Astrocyte (in vitro differentiated cells and primary cell): Measurements from ENCODE around the gene SPTBN5. TPM values are rescaled to one million over a fixed set of nuclear protein-coding genes. Genes with fewer than 3 reads are reported as not detected.

Experiments used
- DNase-seq: peaks from one replicate; pipeline ENCODE4 v3.0.0-alpha.2; 2010; ENCODE audit warnings: low read depth
- FAIRE-seq: peaks from 2 replicates; lab custom pipeline; 2011; peaks lifted over from hg19 to GRCh38; lab: Jason Lieb, UNC
- H2AFZ ChIP-seq: 2 replicates; pipeline ENCODE4 v1.6.0; 2012; ENCODE audit warnings: low read depth, low read length, inconsistent platforms
- H3K27ac ChIP-seq: 2 replicates; pipeline ENCODE4 v1.5.1; 2011; ENCODE audit warnings: low read depth, low read length, inconsistent platforms
- H3K27me3 ChIP-seq: 2 replicates; pipeline ENCODE4 v1.6.0; 2011; ENCODE audit warnings: low read length, inconsistent platforms; ENCODE audit not compliant: insufficient read depth
- H3K36me3 ChIP-seq: 2 replicates; pipeline ENCODE4 v1.5.1; 2011; ENCODE audit warnings: low read length, inconsistent platforms; ENCODE audit not compliant: insufficient read depth
- H3K4me1 ChIP-seq: 2 replicates; pipeline ENCODE4 v1.5.1; 2011; ENCODE audit warnings: low read length, inconsistent platforms; ENCODE audit not compliant: insufficient read depth
- H3K4me2 ChIP-seq: 2 replicates; pipeline ENCODE4 v1.6.0; 2012; ENCODE audit warnings: low read length, inconsistent platforms
- H3K4me3 ChIP-seq: 2 replicates; pipeline ENCODE4 v1.5.1; 2011; ENCODE audit warnings: low read depth, mild to moderate bottlenecking, low read length, inconsistent platforms; ENCODE audit not compliant: insufficient read depth
- H3K79me2 ChIP-seq: 2 replicates; pipeline ENCODE4 v1.6.0; 2012; ENCODE audit warnings: mild to moderate bottlenecking, low read length, inconsistent platforms; ENCODE audit not compliant: insufficient read depth
- H3K9ac ChIP-seq: 2 replicates; pipeline ENCODE4 v1.6.0; 2012; ENCODE audit warnings: mild to moderate bottlenecking, low read length, inconsistent platforms
- H3K9me3 ChIP-seq: 2 replicates; pipeline ENCODE4 v1.5.1; 2012; ENCODE audit warnings: low read depth, mild to moderate bottlenecking, low read length, inconsistent platforms; ENCODE audit not compliant: insufficient read depth
- H4K20me1 ChIP-seq: 2 replicates; pipeline ENCODE4 v1.6.0; 2012; ENCODE audit warnings: low read length, inconsistent platforms; ENCODE audit not compliant: insufficient read depth
- H3K27ac Mint-ChIP-seq: one replicate; pipeline ENCODE4 v1.8.0; 2021; ENCODE audit warnings: mild to moderate bottlenecking, mixed read lengths; ENCODE audit not compliant: unreplicated experiment
- H3K27me3 Mint-ChIP-seq: one replicate; pipeline ENCODE4 v1.8.0; 2021; ENCODE audit warnings: low read depth, mixed read lengths; ENCODE audit not compliant: unreplicated experiment
- H3K36me3 Mint-ChIP-seq: one replicate; pipeline ENCODE4 v1.8.0; 2021; ENCODE audit warnings: low read depth, mixed read lengths; ENCODE audit not compliant: unreplicated experiment
- H3K4me1 Mint-ChIP-seq: one replicate; pipeline ENCODE4 v1.8.0; 2021; ENCODE audit warnings: low read depth, mixed read lengths; ENCODE audit not compliant: unreplicated experiment
- H3K4me3 Mint-ChIP-seq: one replicate; pipeline ENCODE4 v1.8.0; 2021; ENCODE audit warnings: mild to moderate bottlenecking, moderate library complexity, mixed read lengths; ENCODE audit not compliant: unreplicated experiment
- H3K9me3 Mint-ChIP-seq: one replicate; pipeline ENCODE4 v1.8.0; 2021; ENCODE audit warnings: mild to moderate bottlenecking, mixed read lengths; ENCODE audit not compliant: unreplicated experiment
- EZH2 ChIP-seq: IDR thresholded peaks from 2 replicates; pipeline ENCODE4 v1.6.1; 2012; ENCODE audit warnings: mild to moderate bottlenecking, low read length, inconsistent platforms; ENCODE audit not compliant: insufficient read depth
- total RNA-seq: library from RNA; stranded (reverse); gene quantifications from 2 replicates; pipeline ENCODE4 v1.2.1, GENCODE V29; 2021
- TF ChIP-seq, protein P1 (sequence below): IDR thresholded peaks from 2 replicates; pipeline ENCODE4 v1.5.1; 2011; ENCODE audit warnings: low read depth, mild to moderate bottlenecking, inconsistent platforms, low read length, moderate library complexity; ENCODE audit not compliant: insufficient read depth

Gene SPTBN5
- total RNA-seq, 1 donor from 2014 or later, result 5.3 TPM

DNA sequence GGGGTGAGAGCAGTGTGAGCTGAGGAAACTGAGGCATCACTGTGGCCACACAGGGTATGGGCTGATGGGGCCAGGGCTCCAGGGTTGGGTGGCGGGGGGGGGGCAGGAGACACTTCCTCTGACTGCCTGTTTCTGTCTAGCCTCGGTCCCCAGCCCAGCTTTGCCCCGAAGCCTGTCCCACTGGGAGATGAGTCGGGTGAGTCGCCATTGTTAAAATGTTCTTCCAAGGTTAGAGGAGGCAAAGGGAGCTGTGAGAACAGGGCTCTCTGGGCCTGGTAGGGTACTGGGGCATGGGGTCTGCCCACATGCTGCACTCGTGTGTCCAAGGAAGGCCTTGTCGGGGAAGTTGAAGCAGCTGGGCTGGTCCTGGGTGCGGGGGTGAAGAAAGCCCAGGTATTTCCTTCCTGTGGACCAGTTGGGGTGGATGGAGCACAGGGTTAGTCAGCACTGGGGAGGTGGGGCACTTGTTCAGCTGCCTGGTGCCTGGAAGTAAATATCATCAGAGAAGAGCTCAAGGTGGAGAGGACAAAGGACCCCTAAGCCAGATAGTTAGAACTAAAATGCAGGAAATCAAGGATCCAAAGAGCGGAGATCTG lies 74.3 kb downstream of the SPTBN5 start:
- H3K36me3 Mint-ChIP-seq, result peaks cover 36% of the 10 kb centered on the region
- H3K27ac Mint-ChIP-seq, result no peak overlapping the region

DNA sequence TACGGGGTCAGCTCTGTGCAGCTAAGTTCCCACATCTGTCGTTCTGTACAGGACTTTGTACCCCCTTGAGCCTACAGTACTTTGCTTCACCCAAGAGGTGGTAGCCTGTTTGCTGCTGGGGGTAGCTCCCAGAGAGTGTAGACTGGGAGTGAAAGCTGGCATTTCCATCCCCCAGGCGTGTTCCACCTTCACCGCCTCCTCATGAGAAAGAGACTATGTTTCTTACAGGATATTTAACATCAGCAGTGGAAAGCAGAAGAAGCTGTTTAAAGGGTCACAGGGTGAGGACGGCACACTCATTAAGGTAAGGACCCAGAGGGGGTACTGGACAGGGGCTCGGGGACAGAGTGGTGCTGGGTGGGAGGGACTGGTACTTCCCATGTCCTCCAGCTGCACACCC lies 76.1 kb downstream of the SPTBN5 start:
- no peak overlapping the region for H3K27ac Mint-ChIP-seq
- no peak overlapping the region for H3K9ac ChIP-seq
- H3K36me3 ChIP-seq, result peaks cover 20% of the 10 kb centered on the region
- H3K27me3 ChIP-seq, result no peaks in the 10 kb centered on the region
- DNase-seq, result no peak
- no peak overlapping the region for H3K27ac ChIP-seq
- no peaks in the 10 kb centered on the region for H3K4me1 ChIP-seq
- H2AFZ ChIP-seq, result no peak overlapping the region
- no peak for TF ChIP-seq EZH2
- TF ChIP-seq, protein P1, sequence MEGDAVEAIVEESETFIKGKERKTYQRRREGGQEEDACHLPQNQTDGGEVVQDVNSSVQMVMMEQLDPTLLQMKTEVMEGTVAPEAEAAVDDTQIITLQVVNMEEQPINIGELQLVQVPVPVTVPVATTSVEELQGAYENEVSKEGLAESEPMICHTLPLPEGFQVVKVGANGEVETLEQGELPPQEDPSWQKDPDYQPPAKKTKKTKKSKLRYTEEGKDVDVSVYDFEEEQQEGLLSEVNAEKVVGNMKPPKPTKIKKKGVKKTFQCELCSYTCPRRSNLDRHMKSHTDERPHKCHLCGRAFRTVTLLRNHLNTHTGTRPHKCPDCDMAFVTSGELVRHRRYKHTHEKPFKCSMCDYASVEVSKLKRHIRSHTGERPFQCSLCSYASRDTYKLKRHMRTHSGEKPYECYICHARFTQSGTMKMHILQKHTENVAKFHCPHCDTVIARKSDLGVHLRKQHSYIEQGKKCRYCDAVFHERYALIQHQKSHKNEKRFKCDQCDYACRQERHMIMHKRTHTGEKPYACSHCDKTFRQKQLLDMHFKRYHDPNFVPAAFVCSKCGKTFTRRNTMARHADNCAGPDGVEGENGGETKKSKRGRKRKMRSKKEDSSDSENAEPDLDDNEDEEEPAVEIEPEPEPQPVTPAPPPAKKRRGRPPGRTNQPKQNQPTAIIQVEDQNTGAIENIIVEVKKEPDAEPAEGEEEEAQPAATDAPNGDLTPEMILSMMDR, result no peak
- no peak for FAIRE-seq
- H3K9me3 ChIP-seq, result no peaks in the 10 kb centered on the region
- H3K9me3 Mint-ChIP-seq, result no peaks in the 10 kb centered on the region
- H3K4me2 ChIP-seq, result no peak overlapping the region
- H3K36me3 Mint-ChIP-seq, result peaks cover 43% of the 10 kb centered on the region
- no peaks in the 10 kb centered on the region for H3K27me3 Mint-ChIP-seq
- no peak overlapping the region for H3K4me3 Mint-ChIP-seq
- H3K4me1 Mint-ChIP-seq, result peaks cover 2% of the 10 kb centered on the region
- H4K20me1 ChIP-seq, result peaks cover 14% of the 10 kb centered on the region
- no peak overlapping the region for H3K4me3 ChIP-seq
- no peaks in the 10 kb centered on the region for H3K79me2 ChIP-seq

More for the DNA sequence above, 74.3 kb downstream of the SPTBN5 start:
- Histone ChIP-seq H3K4me2 (no peak overlapping the region), H3K4me1 (no peaks in the 10 kb centered on the region), H3K9ac (no peak overlapping the region), H3K36me3 (peaks cover 28% of the 10 kb centered on the region), H3K27me3 (no peaks in the 10 kb centered on the region), H4K20me1 (peaks cover under 1% of the 10 kb centered on the region), H2AFZ (no peak overlapping the region), H3K27ac (no peak overlapping the region), H3K4me3 (no peak overlapping the region), H3K9me3 (no peaks in the 10 kb centered on the region), H3K79me2 (no peaks in the 10 kb centered on the region)
- TF ChIP-seq, protein P1, result no peak
- no peak for TF ChIP-seq EZH2
- Mint-ChIP-seq H3K4me1 (peaks cover 3% of the 10 kb centered on the region), H3K4me3 (no peak overlapping the region), H3K9me3 (no peaks in the 10 kb centered on the region), H3K27me3 (no peaks in the 10 kb centered on the region)
- FAIRE-seq (no peak), DNase-seq (no peak)

DNA sequence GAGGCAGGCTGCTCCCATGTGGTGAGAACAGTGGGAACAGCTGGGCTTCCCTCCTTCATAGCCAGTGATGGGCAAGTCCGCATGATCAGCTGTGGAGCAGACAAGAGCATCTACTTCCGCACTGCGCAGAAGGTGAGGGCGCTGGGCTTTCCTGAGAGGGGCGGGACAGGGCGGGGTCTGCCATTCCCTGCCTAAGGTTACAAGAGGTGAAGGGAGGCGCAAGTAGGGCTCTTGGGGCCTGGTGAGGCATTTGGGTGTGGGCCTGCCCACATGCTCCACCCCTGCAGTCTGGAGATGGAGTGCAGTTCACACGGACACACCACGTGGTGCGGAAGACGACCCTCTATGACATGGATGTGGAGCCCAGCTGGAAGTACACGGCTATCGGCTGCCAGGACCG lies 76.5 kb downstream of the SPTBN5 start:
- Histone ChIP-seq H3K4me2 (no peak overlapping the region), H3K27ac (no peak overlapping the region), H2AFZ (no peak overlapping the region), H4K20me1 (peaks cover 19% of the 10 kb centered on the region), H3K9ac (no peak overlapping the region), H3K27me3 (no peaks in the 10 kb centered on the region), H3K9me3 (no peaks in the 10 kb centered on the region), H3K79me2 (no peaks in the 10 kb centered on the region), H3K4me1 (no peaks in the 10 kb centered on the region), H3K4me3 (no peak overlapping the region), H3K36me3 (peaks cover 20% of the 10 kb centered on the region)
- FAIRE-seq (no peak), DNase-seq (no peak)
- Mint-ChIP-seq H3K27ac (no peak overlapping the region), H3K27me3 (no peaks in the 10 kb centered on the region), H3K4me1 (peaks cover 2% of the 10 kb centered on the region), H3K9me3 (no peaks in the 10 kb centered on the region), H3K4me3 (no peak overlapping the region), H3K36me3 (peaks cover 44% of the 10 kb centered on the region)
- no peak for TF ChIP-seq EZH2
- TF ChIP-seq, protein P1, result no peak
